ENCODE results near the gene CHN2. TPM values are rescaled to one million over a fixed set of nuclear protein-coding genes. Genes with fewer than 3 reads are reported as not detected.

The CHN2 gene
- total and polyA plus RNA-seq, 3 experiments from 2014 or later = 4.1 to 30.4 (median 5.3) TPM

DNA sequence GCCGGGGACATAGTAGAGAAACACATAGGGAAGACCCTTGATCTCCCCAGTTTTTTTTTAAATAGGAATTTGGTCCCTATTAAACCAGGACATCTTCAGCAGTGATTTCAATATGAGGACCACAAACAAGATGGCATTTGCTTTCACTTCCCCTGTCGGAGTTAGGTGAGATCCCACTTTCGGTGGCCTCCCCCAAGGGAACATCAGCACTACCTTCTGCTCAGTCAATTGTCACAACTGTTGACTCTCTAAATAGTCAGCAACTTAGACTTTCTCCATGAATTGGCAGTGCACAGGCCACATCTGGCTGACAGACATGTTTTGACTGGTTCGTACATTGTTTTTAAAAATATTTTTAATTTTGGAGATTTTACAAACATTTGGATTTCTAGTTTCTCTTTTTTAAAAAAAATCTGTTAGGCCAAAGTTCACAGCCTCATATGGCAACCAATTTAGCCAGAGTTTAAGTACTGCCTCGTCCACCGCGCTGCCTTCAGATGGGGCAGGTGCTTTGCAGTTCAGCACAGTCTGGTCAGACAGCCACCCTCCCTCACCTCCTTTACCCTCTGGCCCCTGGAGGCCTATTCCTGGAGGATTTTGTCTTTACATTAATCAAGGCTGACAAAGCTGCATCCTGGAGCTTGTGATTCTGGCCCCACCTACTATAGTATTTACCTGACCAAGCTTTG, 229.9 kb downstream of the CHN2 start:
- H3K27ac ChIP-seq (ENCODE audit: low read depth, low read length) = no peak overlapping the region
- peaks cover 0 to 3% of the 10 kb centered on the region in 2 donors for H3K27me3 Mint-ChIP-seq
- no peak overlapping the region for H3K4me3 Mint-ChIP-seq
- POLR2A ChIA-PET = no interaction called here
- no peaks in the 10 kb centered on the region for H3K4me1 ChIP-seq (ENCODE audit: insufficient read depth, low read length)
- no peaks in the 10 kb centered on the region for H3K9me3 ChIP-seq (ENCODE audit: low read length)
- no peak for DNase-seq
- CTCF ChIA-PET = no interaction called here
- no peaks in the 10 kb centered on the region for H3K4me1 Mint-ChIP-seq
- H3K27ac Mint-ChIP-seq = no peak overlapping the region
- H3K36me3 ChIP-seq (ENCODE audit: insufficient read depth, low read length) = no peaks in the 10 kb centered on the region
- peaks cover 0 to 13% (median 8%) of the 10 kb centered on the region in 3 donors for H3K36me3 Mint-ChIP-seq
- no peaks in the 10 kb centered on the region for H3K9me3 Mint-ChIP-seq
- no peaks in the 10 kb centered on the region for H3K27me3 ChIP-seq (ENCODE audit: insufficient read depth, low read length, poor library complexity, severe bottlenecking)
- no peak overlapping the region for H3K4me3 ChIP-seq (ENCODE audit: low read length)

DNA sequence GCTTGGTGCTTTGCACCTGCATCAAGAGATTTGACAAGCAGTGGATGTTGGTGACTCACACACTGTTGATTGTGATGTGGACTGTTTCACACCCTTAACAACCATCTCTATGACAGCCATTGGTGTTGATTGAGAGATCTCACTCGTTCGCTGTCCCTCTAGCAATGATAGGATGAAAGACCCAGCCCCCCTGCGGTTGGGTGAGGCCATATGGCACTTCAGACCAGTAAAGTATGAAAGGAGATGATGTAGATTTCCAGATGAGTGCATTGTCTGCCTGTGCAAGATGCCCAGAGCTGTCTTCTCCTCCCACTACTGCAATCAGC, 230.4 kb downstream of the CHN2 start:
- Mint-ChIP-seq H3K27me3 (peaks cover 0 to 3% of the 10 kb centered on the region in 2 donors), H3K9me3 (no peaks in the 10 kb centered on the region), H3K4me3 (no peak overlapping the region), H3K4me1 (no peaks in the 10 kb centered on the region), H3K36me3 (peaks cover 0 to 12% (median 8%) of the 10 kb centered on the region in 3 donors), H3K27ac (no peak overlapping the region)
- ChIA-PET CTCF (no interaction called here), POLR2A (no interaction called here)
- no peaks in the 10 kb centered on the region for H3K4me1 ChIP-seq (ENCODE audit: insufficient read depth, low read length)
- H3K27me3 ChIP-seq (ENCODE audit: insufficient read depth, low read length, poor library complexity, severe bottlenecking) = no peaks in the 10 kb centered on the region
- no peaks in the 10 kb centered on the region for H3K36me3 ChIP-seq (ENCODE audit: insufficient read depth, low read length)
- H3K27ac ChIP-seq (ENCODE audit: low read depth, low read length) = no peak overlapping the region
- H3K4me3 ChIP-seq (ENCODE audit: low read length) = no peak overlapping the region
- H3K9me3 ChIP-seq (ENCODE audit: low read length) = no peaks in the 10 kb centered on the region
- no peak for DNase-seq

GRCh38 chr7:29426587-29426986, 232.0 kb downstream of the CHN2 start:
- Histone ChIP-seq H3K9me3 (ENCODE audit: low read length) (no peaks in the 10 kb centered on the region), H3K27me3 (ENCODE audit: insufficient read depth, low read length, poor library complexity, severe bottlenecking) (no peaks in the 10 kb centered on the region), H3K4me3 (ENCODE audit: low read length) (no peak overlapping the region), H3K36me3 (ENCODE audit: insufficient read depth, low read length) (no peaks in the 10 kb centered on the region), H3K27ac (ENCODE audit: low read depth, low read length) (no peak overlapping the region), H3K4me1 (ENCODE audit: insufficient read depth, low read length) (no peaks in the 10 kb centered on the region)
- DNase-seq = no peak
- POLR2A ChIA-PET = no interaction called here
- no peaks in the 10 kb centered on the region for H3K4me1 Mint-ChIP-seq
- H3K4me3 Mint-ChIP-seq = no peak overlapping the region
- CTCF ChIA-PET = interaction anchor here (1.0 kb wide), 1 partner anchor 18 kb away, joined by 3 read pairs; no protein-coding TSS in a partner anchor
- no peak overlapping the region for H3K27ac Mint-ChIP-seq
- H3K9me3 Mint-ChIP-seq = no peaks in the 10 kb centered on the region
- H3K27me3 Mint-ChIP-seq = peaks cover 0 to 3% of the 10 kb centered on the region in 2 donors
- peaks cover 0 to 8% (median 7%) of the 10 kb centered on the region in 3 donors for H3K36me3 Mint-ChIP-seq

- Histone ChIP-seq H3K27ac (ENCODE audit: low read depth, low read length) (no peak overlapping the region), H3K9me3 (ENCODE audit: low read length) (no peaks in the 10 kb centered on the region), H3K36me3 (ENCODE audit: insufficient read depth, low read length) (no peaks in the 10 kb centered on the region), H3K4me1 (ENCODE audit: insufficient read depth, low read length) (no peaks in the 10 kb centered on the region), H3K27me3 (ENCODE audit: insufficient read depth, low read length, poor library complexity, severe bottlenecking) (no peaks in the 10 kb centered on the region), H3K4me3 (ENCODE audit: low read length) (no peak overlapping the region)
- no peak for DNase-seq
- peaks cover 0 to 3% of the 10 kb centered on the region in 2 donors for H3K27me3 Mint-ChIP-seq
- H3K4me1 Mint-ChIP-seq = peaks cover 9 to 14% (median 14%) of the 10 kb centered on the region in 3 donors
- ChIA-PET CTCF (no interaction called here), POLR2A (no interaction called here)
- no peak overlapping the region for H3K27ac Mint-ChIP-seq
- H3K9me3 Mint-ChIP-seq = no peaks in the 10 kb centered on the region
- H3K4me3 Mint-ChIP-seq = no peak overlapping the region
- H3K36me3 Mint-ChIP-seq = peaks cover 0 to 4% (median 2%) of the 10 kb centered on the region in 3 donors
Measured at GRCh38 chr7:29429401-29429800, 234.8 kb downstream of the CHN2 start.

DNA sequence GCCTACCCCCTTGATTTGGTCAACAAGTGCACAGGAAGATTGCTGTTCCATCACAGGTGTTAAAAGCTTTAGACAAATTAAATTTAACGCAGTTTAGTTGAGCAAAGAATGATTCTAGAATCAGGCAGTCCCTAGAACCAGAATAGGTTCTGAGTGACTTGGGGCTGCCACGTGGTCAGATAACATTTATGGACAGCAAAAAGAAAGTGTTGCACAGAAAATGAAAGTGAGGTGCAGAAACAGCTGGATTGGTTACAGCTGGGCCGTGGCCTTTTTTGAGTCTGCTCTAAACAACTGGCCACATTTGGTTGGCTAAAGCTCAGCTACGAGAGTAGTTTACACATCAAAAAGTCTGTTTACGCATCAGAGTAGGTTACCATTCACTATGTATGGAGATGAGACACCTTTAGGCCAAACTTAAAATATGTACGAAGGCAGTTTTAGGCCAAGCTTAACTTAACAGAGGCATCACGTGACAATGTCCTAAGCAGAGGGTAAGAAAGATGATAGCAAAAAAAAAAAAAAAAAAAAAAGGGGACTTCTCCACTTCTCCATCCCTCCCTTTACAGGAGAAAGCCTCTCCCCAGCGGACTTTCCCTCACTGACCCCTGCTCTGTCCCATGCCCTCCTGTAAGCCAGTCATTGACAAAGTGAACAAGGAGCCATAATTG, 235.8 kb downstream of the CHN2 start:
- Mint-ChIP-seq H3K27me3 (peaks cover 0 to 3% of the 10 kb centered on the region in 2 donors), H3K27ac (no peak overlapping the region), H3K9me3 (no peaks in the 10 kb centered on the region), H3K36me3 (peaks cover 0 to 4% (median 2%) of the 10 kb centered on the region in 3 donors), H3K4me3 (no peak overlapping the region), H3K4me1 (peaks cover 9 to 14% (median 14%) of the 10 kb centered on the region in 3 donors)
- POLR2A ChIA-PET = no interaction called here
- Histone ChIP-seq H3K4me1 (ENCODE audit: insufficient read depth, low read length) (no peaks in the 10 kb centered on the region), H3K9me3 (ENCODE audit: low read length) (no peaks in the 10 kb centered on the region), H3K27ac (ENCODE audit: low read depth, low read length) (no peak overlapping the region), H3K4me3 (ENCODE audit: low read length) (no peak overlapping the region), H3K36me3 (ENCODE audit: insufficient read depth, low read length) (no peaks in the 10 kb centered on the region), H3K27me3 (ENCODE audit: insufficient read depth, low read length, poor library complexity, severe bottlenecking) (no peaks in the 10 kb centered on the region)
- no peak for DNase-seq
- CTCF ChIA-PET = no interaction called here

DNA sequence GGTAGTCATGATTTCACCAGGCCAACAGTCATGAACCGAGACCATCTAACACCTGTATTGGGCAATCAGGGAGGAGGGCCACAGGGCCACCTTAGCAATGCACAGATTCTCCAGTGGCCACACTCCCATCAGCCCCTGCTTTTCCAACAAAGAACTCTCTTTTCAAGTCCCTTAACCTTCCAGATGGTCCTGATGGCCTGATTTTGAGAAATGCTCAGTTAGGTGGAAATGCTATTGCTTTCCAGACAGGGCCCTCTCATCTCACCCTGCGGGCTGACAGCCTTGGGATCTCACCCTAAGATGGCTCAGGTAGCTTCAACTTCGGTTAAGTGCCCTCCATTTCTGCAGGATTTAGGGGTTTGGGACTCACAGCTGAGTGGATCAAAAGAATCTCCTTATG, 237.1 kb downstream of the CHN2 start:
- peaks cover 0 to 3% of the 10 kb centered on the region in 2 donors for H3K27me3 Mint-ChIP-seq
- peak overlapping the region in 1 of 8 donors; percentile 17 for H3K27ac Mint-ChIP-seq
- no peaks in the 10 kb centered on the region for H3K9me3 Mint-ChIP-seq
- H3K4me1 ChIP-seq (ENCODE audit: insufficient read depth, low read length) = no peaks in the 10 kb centered on the region
- no peak overlapping the region for H3K4me3 Mint-ChIP-seq
- no peaks in the 10 kb centered on the region for H3K9me3 ChIP-seq (ENCODE audit: low read length)
- no peak for DNase-seq
- ChIA-PET CTCF (no interaction called here), POLR2A (no interaction called here)
- H3K4me1 Mint-ChIP-seq = peaks cover 9 to 14% (median 14%) of the 10 kb centered on the region in 3 donors
- H3K4me3 ChIP-seq (ENCODE audit: low read length) = no peak overlapping the region
- H3K36me3 Mint-ChIP-seq = peaks cover 0 to 3% (median 2%) of the 10 kb centered on the region in 3 donors
- H3K27me3 ChIP-seq (ENCODE audit: insufficient read depth, low read length, poor library complexity, severe bottlenecking) = no peaks in the 10 kb centered on the region
- H3K36me3 ChIP-seq (ENCODE audit: insufficient read depth, low read length) = no peaks in the 10 kb centered on the region
- no peak overlapping the region for H3K27ac ChIP-seq (ENCODE audit: low read depth, low read length)

GRCh38 chr7:29432721-29433120, 238.1 kb downstream of the CHN2 start:
- no peaks in the 10 kb centered on the region for H3K9me3 ChIP-seq (ENCODE audit: low read length)
- no peak overlapping the region for H3K27ac ChIP-seq (ENCODE audit: low read depth, low read length)
- POLR2A ChIA-PET = no interaction called here
- Mint-ChIP-seq H3K9me3 (no peaks in the 10 kb centered on the region), H3K4me3 (no peak overlapping the region), H3K27me3 (peaks cover 0 to 2% of the 10 kb centered on the region in 2 donors), H3K4me1 (peaks cover 9 to 14% (median 14%) of the 10 kb centered on the region in 3 donors), H3K36me3 (peaks cover 0 to 3% (median 2%) of the 10 kb centered on the region in 3 donors), H3K27ac (no peak overlapping the region)
- no peak overlapping the region for H3K4me3 ChIP-seq (ENCODE audit: low read length)
- CTCF ChIA-PET = no interaction called here
- H3K4me1 ChIP-seq (ENCODE audit: insufficient read depth, low read length) = no peaks in the 10 kb centered on the region
- H3K27me3 ChIP-seq (ENCODE audit: insufficient read depth, low read length, poor library complexity, severe bottlenecking) = no peaks in the 10 kb centered on the region
- H3K36me3 ChIP-seq (ENCODE audit: insufficient read depth, low read length) = no peaks in the 10 kb centered on the region
- no peak for DNase-seq

DNA sequence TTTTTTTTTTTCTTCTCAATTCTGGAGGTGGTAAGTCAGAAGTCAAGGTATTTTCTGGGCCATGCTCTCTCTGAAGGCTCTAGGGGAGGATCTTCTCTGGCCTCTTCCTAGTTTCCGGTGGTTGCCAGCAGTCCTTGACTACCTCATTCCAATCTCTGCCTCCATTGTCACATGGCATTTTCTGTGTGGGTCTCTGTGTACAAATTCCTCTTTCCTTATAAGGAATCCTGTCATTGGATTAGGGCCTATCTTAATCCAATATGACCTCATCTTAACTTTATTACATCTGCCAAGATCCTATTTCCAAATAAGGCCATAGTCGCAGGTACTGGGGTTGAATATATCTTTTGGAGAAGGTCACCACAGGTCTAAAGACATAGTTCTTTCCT, 239.8 kb downstream of the CHN2 start:
- Histone ChIP-seq H3K36me3 (ENCODE audit: insufficient read depth, low read length) (no peaks in the 10 kb centered on the region), H3K4me1 (ENCODE audit: insufficient read depth, low read length) (no peaks in the 10 kb centered on the region), H3K27me3 (ENCODE audit: insufficient read depth, low read length, poor library complexity, severe bottlenecking) (no peaks in the 10 kb centered on the region), H3K4me3 (ENCODE audit: low read length) (no peak overlapping the region), H3K27ac (ENCODE audit: low read depth, low read length) (no peak overlapping the region), H3K9me3 (ENCODE audit: low read length) (no peaks in the 10 kb centered on the region)
- Mint-ChIP-seq H3K27me3 (no peaks in the 10 kb centered on the region), H3K4me1 (peaks cover 9 to 14% (median 14%) of the 10 kb centered on the region in 3 donors), H3K9me3 (no peaks in the 10 kb centered on the region), H3K27ac (no peak overlapping the region), H3K4me3 (no peak overlapping the region), H3K36me3 (peaks cover 0 to 3% (median 0%) of the 10 kb centered on the region in 3 donors)
- POLR2A ChIA-PET = no interaction called here
- DNase-seq = no peak
- CTCF ChIA-PET = no interaction called here

Data from CD8-positive, alpha-beta memory T cell (primary cell).